Endothelial cell of umbilical vein (primary cell): ENCODE measurements around the gene SPATA24. TPM values are rescaled to one million over a fixed set of nuclear protein-coding genes. Genes with fewer than 3 reads are reported as not detected.

ENCODE experiments used
- BruUV-seq: library from RNA; stranded (reverse); fragments of 400-500 nt; replicated peaks from 2 replicates; lab custom pipeline; 2021; lab: Mats Ljungman, UMichigan
- CTCF ChIA-PET: fragments of 300-600, 350-600 bp; sonication (Branson Sonifier 250); formaldehyde crosslinking; loops from one replicate; lab custom pipeline; 2021; ENCODE audit warnings: antibody characterized with exemption, inconsistent platforms; lab: Charles Lee
- POLR2A ChIA-PET: fragments of 300-600, 350-600 bp; sonication (Branson Sonifier 250); formaldehyde crosslinking; loops from one replicate; lab custom pipeline; 2021; ENCODE audit warnings: antibody characterized with exemption, inconsistent platforms; lab: Charles Lee
- DNase-seq: peaks from one replicate; pipeline ENCODE4 v3.0.0-alpha.2; 2011; ENCODE audit warnings: low read depth, low spot score
- FAIRE-seq: peaks from 2 replicates; lab custom pipeline; 2011; peaks lifted over from hg19 to GRCh38; lab: Jason Lieb, UNC
- H2AFZ ChIP-seq: 2 replicates; pipeline ENCODE4 v1.6.0; 2012; ENCODE audit warnings: low read depth, low read length, control low read depth, inconsistent platforms
- H3K27ac ChIP-seq: 2 replicates; pipeline ENCODE4 v1.5.1; 2011; ENCODE audit warnings: low read depth, mild to moderate bottlenecking, control low read depth, low read length, moderate library complexity; ENCODE audit not compliant: insufficient read depth
- H3K27me3 ChIP-seq, 2 experiments: 2 replicates each; pipeline versions ENCODE4 v1.6.0 to v1.6.1; 2011; ENCODE audit warnings: low read length in 2 of 2, mixed read lengths in 1 of 2; ENCODE audit not compliant: control insufficient read depth in 2 of 2, insufficient read depth in 2 of 2
- H3K36me3 ChIP-seq, 2 experiments: 2 replicates in 1 of 2; 3 replicates in 1 of 2; pipeline ENCODE4 v1.5.1; 2011; ENCODE audit warnings: low read length in 2 of 2, mild to moderate bottlenecking in 1 of 2, moderate library complexity in 1 of 2; ENCODE audit not compliant: control insufficient read depth in 2 of 2, insufficient read depth in 2 of 2; ENCODE audit errors: extremely low read depth in 1 of 2
- H3K4me1 ChIP-seq: 3 replicates; pipeline ENCODE4 v1.5.1; 2011; ENCODE audit warnings: mild to moderate bottlenecking, low read length; ENCODE audit not compliant: control insufficient read depth, insufficient read depth; ENCODE audit errors: extremely low read depth
- H3K4me2 ChIP-seq: 2 replicates; pipeline ENCODE4 v1.6.1; 2011; ENCODE audit warnings: low read length, control low read depth, mixed read lengths; ENCODE audit not compliant: insufficient read depth
- H3K4me3 ChIP-seq, 3 experiments: fragments of 200-600 bp in 1 of 3; sonication (generic), shearing (Covaris generic) in 1 of 3; replicated peaks in 1 of 3; 2 replicates each; pipeline ENCODE4 v1.5.1; 2011 to 2016; ENCODE audit warnings: control low read depth in 3 of 3, low read length in 3 of 3, mild to moderate bottlenecking in 2 of 3, inconsistent platforms in 1 of 3, low read depth in 1 of 3, moderate library complexity in 1 of 3; ENCODE audit not compliant: insufficient read depth in 1 of 3
- H3K79me2 ChIP-seq: 2 replicates; pipeline ENCODE4 v1.6.0; 2012; ENCODE audit warnings: low read length, inconsistent platforms; ENCODE audit not compliant: control insufficient read depth, insufficient read depth
- H3K9ac ChIP-seq: replicated peaks from 2 replicates; pipeline ENCODE3; 2011; ENCODE audit warnings: low read length, control low read depth; ENCODE audit not compliant: insufficient read depth; ENCODE audit errors: extremely low read depth
- H3K9me1 ChIP-seq: replicated peaks from 3 replicates; pipeline ENCODE4 v1.6.0; 2011; ENCODE audit warnings: mild to moderate bottlenecking, low read length; ENCODE audit not compliant: control insufficient read depth, insufficient read depth; ENCODE audit errors: extremely low read depth
- H3K9me3 ChIP-seq: replicated peaks from 2 replicates; pipeline ENCODE4 v1.5.1; 2012; ENCODE audit warnings: low read length, inconsistent platforms; ENCODE audit not compliant: control insufficient read depth, insufficient read depth
- H4K20me1 ChIP-seq: replicated peaks from 2 replicates; pipeline ENCODE3; 2011; ENCODE audit warnings: mild to moderate bottlenecking, low read length; ENCODE audit not compliant: control insufficient read depth, insufficient read depth; ENCODE audit errors: extremely low read depth
- CTCF ChIP-seq, 2 donors: IDR thresholded peaks; 1 replicate in 1 of 2; 2 replicates in 1 of 2; pipeline ENCODE4 v1.5.1; 2011; ENCODE audit warnings: low read length in 2 of 2, mild to moderate bottlenecking in 2 of 2, moderate library complexity in 2 of 2, control low read depth in 1 of 2, inconsistent platforms in 1 of 2, low read depth in 1 of 2; ENCODE audit not compliant: insufficient read depth in 1 of 2; ENCODE audit errors: extremely low read depth in 1 of 2
- EZH2 ChIP-seq: IDR thresholded peaks from 2 replicates; pipeline ENCODE4 v1.6.1; 2012; ENCODE audit warnings: borderline replicate concordance, low read depth, mild to moderate bottlenecking, moderate library complexity, low read length, inconsistent platforms; ENCODE audit not compliant: severe bottlenecking
- FOS ChIP-seq: IDR thresholded peaks from 2 replicates; pipeline ENCODE4 v1.6.1; 2011; ENCODE audit warnings: mild to moderate bottlenecking, low read length, moderate library complexity, borderline replicate concordance; ENCODE audit not compliant: insufficient read depth
- GATA2 ChIP-seq: IDR thresholded peaks from 2 replicates; pipeline ENCODE4 v1.7.0; 2011; ENCODE audit warnings: low read depth, mild to moderate bottlenecking, moderate library complexity, mixed read lengths, low read length; ENCODE audit not compliant: insufficient read length, insufficient read depth
- JUN ChIP-seq: IDR thresholded peaks from 2 replicates; pipeline ENCODE4 v1.6.1; 2011; ENCODE audit warnings: borderline replicate concordance, low read depth; ENCODE audit not compliant: insufficient read length, insufficient read depth
- MAX ChIP-seq: IDR thresholded peaks from 2 replicates; pipeline ENCODE4 v1.6.1; 2011; ENCODE audit not compliant: insufficient read depth, insufficient read length
- MYC ChIP-seq: IDR thresholded peaks from one replicate; pipeline ENCODE4 v1.6.1; 2011; ENCODE audit warnings: mild to moderate bottlenecking, low read depth, low read length
- POLR2A ChIP-seq: IDR thresholded peaks from 2 replicates; pipeline ENCODE4 v1.6.1; 2012; ENCODE audit warnings: low read depth, mild to moderate bottlenecking, control low read depth, low read length
- POLR2AphosphoS5 ChIP-seq: IDR thresholded peaks from 2 replicates; pipeline ENCODE4 v1.6.1; 2012; ENCODE audit warnings: low read depth, mild to moderate bottlenecking, control low read depth, low read length, moderate library complexity; ENCODE audit not compliant: insufficient read depth
- dilution Hi-C: fragments of 300-500 bp; cut with MboI; formaldehyde crosslinking; loops from one replicate; pipeline ENCODE4 v1.15.0; 2019; ENCODE audit warnings: low sequenced_read_pairs; ENCODE audit not compliant: extremely low pct_ligation_motif_present
- intact Hi-C: fragments of 100-400 bp; cut with micrococcal nuclease; formaldehyde crosslinking; loops from one replicate; pipeline ENCODE4 v1.10.0; 2022
- polyA plus RNA-seq, 4 experiments: library from polyadenylated mRNA; depleted of rRNA in 3 of 4; stranded (reverse) in 3 of 4; unstranded in 1 of 4; fragments of >200 nt; gene quantifications; 2 replicates each; pipeline versions ENCODE4 v1.2.1 to v1.2.3, GENCODE V29; 2011 to 2012; ENCODE audit warnings: missing spikeins in 1 of 4
- total RNA-seq: library from RNA; stranded (reverse); gene quantifications from 2 replicates; pipeline ENCODE4 v1.2.3, GENCODE V29; 2021

Gene SPATA24
- total and polyA plus RNA-seq, 2 donors (not counting 3 experiments of a cell fraction or from before 2014, with no cell fraction given) = 3.2 to 7.9 TPM

DNA sequence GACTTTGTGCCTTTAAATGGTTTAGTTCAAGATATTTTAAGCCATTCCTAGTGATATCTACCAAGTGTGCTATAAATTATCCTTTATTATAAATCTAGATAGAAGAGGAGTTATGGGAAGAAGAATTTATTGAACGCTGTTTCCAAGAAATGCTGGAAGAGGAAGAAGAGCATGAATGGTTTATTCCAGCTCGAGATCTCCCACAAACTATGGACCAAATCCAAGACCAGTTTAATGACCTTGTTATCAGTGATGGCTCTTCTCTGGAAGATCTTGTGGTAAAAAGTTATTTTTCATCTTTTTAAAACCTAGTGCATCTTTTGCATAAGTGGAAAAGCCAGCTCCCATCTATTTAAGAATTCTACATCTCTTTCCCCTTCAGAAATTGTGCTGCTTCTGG lies 39.4 kb downstream of the SPATA24 start:
- DNase-seq (no peak), FAIRE-seq (no peak)
- Histone ChIP-seq H3K4me2 (no peak overlapping the region), H3K79me2 (peaks cover 11% of the 10 kb centered on the region), H3K9me1 (no peaks in the 10 kb centered on the region), H3K27ac (no peak overlapping the region), H3K27me3 (no peaks in the 10 kb centered on the region), H3K36me3 (peaks cover 2 to 20% of the 10 kb centered on the region in 2 experiments), H2AFZ (no peak overlapping the region), H4K20me1 (peaks cover 3% of the 10 kb centered on the region), H3K9ac (no peak overlapping the region), H3K4me3 (no peak overlapping the region), H3K9me3 (no peaks in the 10 kb centered on the region), H3K4me1 (no peaks in the 10 kb centered on the region)
- CTCF ChIA-PET = interaction anchor here (2.1 kb wide), 1 partner anchor 24 kb away, joined by 5 read pairs; no protein-coding TSS in a partner anchor
- POLR2A ChIA-PET = no interaction called here
- BruUV-seq = no TSS peak
- TF ChIP-seq GATA2 (no peak), FOS (no peak), POLR2AphosphoS5 (no peak), EZH2 (no peak), JUN (no peak), MYC (no peak), CTCF (IDR thresholded peaks at IDR 0.05; ENCODE audit: extremely low read depth in 1 of 2, insufficient read depth in 1 of 2, low read depth in 1 of 2, low read length in 2 of 2) (no peak), MAX (no peak), POLR2A (no peak)
- dilution Hi-C loops (no loop called here), intact Hi-C loops (no loop called here)
